GM13977 (cell line): ENCODE results near the gene HAS3.

Source experiments
- DNase-seq: peaks from one replicate; pipeline ENCODE4 v3.0.0; 2012; ENCODE audit warnings: low spot score
- in situ Hi-C: fragments of 300-500 bp; cut with MboI; formaldehyde crosslinking; loops from one replicate; pipeline ENCODE4 v1.12.0; 2022; ENCODE audit warnings: low sequenced_read_pairs, low pct_unique_long_range_greater_than_20kb, mixed read lengths, inconsistent platforms; ENCODE audit not compliant: unreplicated experiment
- TF ChIP-seq, protein P1 (sequence below): IDR thresholded peaks from 2 replicates; pipeline ENCODE4 v1.5.1; 2012; ENCODE audit warnings: mild to moderate bottlenecking, control low read depth; ENCODE audit not compliant: insufficient read depth; ENCODE audit errors: extremely low read depth, missing control alignments

The HAS3 gene

GRCh38 chr16:69064764-69065313 is 40.6 kb upstream of the HAS3 start:
- no peak for DNase-seq
- in situ Hi-C loops = no loop called here
- TF ChIP-seq, protein P1, sequence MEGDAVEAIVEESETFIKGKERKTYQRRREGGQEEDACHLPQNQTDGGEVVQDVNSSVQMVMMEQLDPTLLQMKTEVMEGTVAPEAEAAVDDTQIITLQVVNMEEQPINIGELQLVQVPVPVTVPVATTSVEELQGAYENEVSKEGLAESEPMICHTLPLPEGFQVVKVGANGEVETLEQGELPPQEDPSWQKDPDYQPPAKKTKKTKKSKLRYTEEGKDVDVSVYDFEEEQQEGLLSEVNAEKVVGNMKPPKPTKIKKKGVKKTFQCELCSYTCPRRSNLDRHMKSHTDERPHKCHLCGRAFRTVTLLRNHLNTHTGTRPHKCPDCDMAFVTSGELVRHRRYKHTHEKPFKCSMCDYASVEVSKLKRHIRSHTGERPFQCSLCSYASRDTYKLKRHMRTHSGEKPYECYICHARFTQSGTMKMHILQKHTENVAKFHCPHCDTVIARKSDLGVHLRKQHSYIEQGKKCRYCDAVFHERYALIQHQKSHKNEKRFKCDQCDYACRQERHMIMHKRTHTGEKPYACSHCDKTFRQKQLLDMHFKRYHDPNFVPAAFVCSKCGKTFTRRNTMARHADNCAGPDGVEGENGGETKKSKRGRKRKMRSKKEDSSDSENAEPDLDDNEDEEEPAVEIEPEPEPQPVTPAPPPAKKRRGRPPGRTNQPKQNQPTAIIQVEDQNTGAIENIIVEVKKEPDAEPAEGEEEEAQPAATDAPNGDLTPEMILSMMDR = no peak

GRCh38 chr16:69069504-69069903 is 35.9 kb upstream of the HAS3 start:
- in situ Hi-C loops = no loop called here
- no peak for DNase-seq
- TF ChIP-seq, protein P1 = no peak

DNA sequence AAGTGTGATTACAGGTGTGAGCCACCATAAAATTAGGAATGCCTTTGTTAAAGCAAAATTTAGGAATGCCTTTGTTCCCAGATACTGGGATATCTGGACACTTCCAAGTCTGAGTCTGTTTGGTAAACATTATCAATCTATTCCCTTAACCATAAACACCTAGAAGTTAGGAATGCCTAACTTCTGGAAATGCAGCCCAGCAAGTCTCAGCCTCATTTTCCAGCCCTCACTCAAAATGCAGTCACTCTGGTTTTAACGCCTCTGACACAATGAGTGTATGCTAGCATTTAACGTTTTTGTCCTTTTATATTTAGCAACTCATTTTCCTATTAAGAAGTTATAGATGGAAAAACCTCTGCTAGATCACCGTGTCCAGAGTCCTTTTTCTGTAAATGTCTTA is 34.4 kb upstream of the HAS3 start:
- DNase-seq = no peak
- in situ Hi-C loops = no loop called here
- TF ChIP-seq, protein P1 = no peak

- DNase-seq = no peak
- TF ChIP-seq, protein P1 = no peak
These were observed 32.8 kb upstream of the HAS3 start for GRCh38 chr16:69072640-69072974.

DNA sequence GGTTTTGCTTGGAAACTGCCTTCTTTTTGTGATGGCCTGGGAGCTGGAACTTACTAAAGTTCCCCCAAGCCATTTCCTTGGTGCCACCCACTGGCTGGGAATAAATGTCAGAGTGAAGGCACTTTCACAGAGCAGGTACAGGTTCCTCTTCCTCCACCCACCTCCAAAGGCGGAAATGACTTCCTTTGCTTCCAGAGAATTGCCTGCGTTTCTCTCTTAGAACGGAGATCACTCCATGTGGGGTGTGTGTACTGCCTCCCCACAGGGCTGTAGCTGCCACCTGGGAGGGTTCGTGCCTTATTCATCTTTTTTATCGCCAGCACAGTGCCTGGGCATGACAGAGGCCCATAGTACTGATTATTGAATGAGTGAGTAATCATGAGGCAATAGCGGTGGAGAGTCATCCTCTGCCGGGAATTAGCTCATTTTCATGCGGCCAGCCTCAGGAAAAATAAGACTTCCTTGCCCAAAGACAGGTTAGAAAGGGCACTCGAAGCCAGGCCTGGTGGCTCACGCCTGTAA is 32.2 kb upstream of the HAS3 start:
- TF ChIP-seq, protein P1 = no peak
- in situ Hi-C loops = no loop called here
- DNase-seq = no peak

More at GRCh38 chr16:69072640-69072974, 32.8 kb upstream of the HAS3 start:
- in situ Hi-C loops = no loop called here

- in situ Hi-C loops = no loop called here
- TF ChIP-seq, protein P1 = no peak
- no peak for DNase-seq
These were observed 28.2 kb upstream of the HAS3 start for GRCh38 chr16:69077251-69077650.
